Cardiac muscle cell (in vitro differentiated cells and primary cell): Measurements from ENCODE around the gene CCDC150. TPM values are rescaled to one million over a fixed set of nuclear protein-coding genes. Genes with fewer than 3 reads are reported as not detected.

Experiments
- DNase-seq, 2 donors: peaks; one replicate each; pipeline versions ENCODE4 v3.0.0 to v3.0.0-alpha.2; 2010 to 2017; ENCODE audit warnings: low read depth in 1 of 2, low spot score in 1 of 2
- H3K27ac ChIP-seq: fragments of 200-600 bp; sonication (generic); 2 replicates; pipeline ENCODE4 v1.5.1; 2016
- H3K27me3 ChIP-seq: fragments of 200-600 bp; sonication (generic); 2 replicates; pipeline ENCODE4 v1.6.0; 2016; ENCODE audit warnings: control low read depth
- H3K36me3 ChIP-seq: fragments of 200-600 bp; sonication (generic); 2 replicates; pipeline ENCODE4 v1.5.1; 2016; ENCODE audit warnings: control low read depth
- H3K4me1 ChIP-seq: fragments of 200-600 bp; sonication (generic); 2 replicates; pipeline ENCODE4 v1.8.1; 2017; ENCODE audit warnings: low read depth, mild to moderate bottlenecking, mixed run types
- H3K4me3 ChIP-seq: fragments of 200-600 bp; sonication (generic); 2 replicates; pipeline ENCODE4 v1.5.1; 2016; ENCODE audit warnings: mild to moderate bottlenecking
- H3K9me3 ChIP-seq: fragments of 200-600 bp; sonication (generic); 2 replicates; pipeline ENCODE4 v1.5.1; 2017; ENCODE audit warnings: low read depth, mild to moderate bottlenecking, control low read depth
- polyA plus RNA-seq: library from polyadenylated mRNA; unstranded; fragments of >200 nt; fragmentation: Nextera tagmentation; extraction: Ambion mirVana; gene quantifications from 2 replicates; pipeline ENCODE4 v1.2.1, GENCODE V29; 2016
- total RNA-seq: library from RNA; depleted of rRNA; stranded (reverse); fragments of >200 nt; gene quantifications from 2 replicates; pipeline ENCODE4 v1.2.3, GENCODE V29; 2016
- TF ChIP-seq, protein P1 (sequence below): IDR thresholded peaks from 2 replicates; pipeline ENCODE4 v1.5.1; 2012; ENCODE audit warnings: low read depth, mild to moderate bottlenecking, low read length

CCDC150 gene
- total RNA-seq (2.6 and 8.0 TPM in 2 replicates), polyA plus RNA-seq (6.1 and 9.9 TPM in 2 replicates)

GRCh38 chr2:196639180-196640030, at the start of gene CCDC150:
TSS of gene CCDC150 (plus strand) at chr2:196639715. CDS start at chr2:196639767, 52 bp downstream.
- peak within 1 kb of the TSS; percentile 35 for H3K27ac ChIP-seq
- H3K4me3 ChIP-seq: peak within 1 kb of the TSS; percentile 47

DNA sequence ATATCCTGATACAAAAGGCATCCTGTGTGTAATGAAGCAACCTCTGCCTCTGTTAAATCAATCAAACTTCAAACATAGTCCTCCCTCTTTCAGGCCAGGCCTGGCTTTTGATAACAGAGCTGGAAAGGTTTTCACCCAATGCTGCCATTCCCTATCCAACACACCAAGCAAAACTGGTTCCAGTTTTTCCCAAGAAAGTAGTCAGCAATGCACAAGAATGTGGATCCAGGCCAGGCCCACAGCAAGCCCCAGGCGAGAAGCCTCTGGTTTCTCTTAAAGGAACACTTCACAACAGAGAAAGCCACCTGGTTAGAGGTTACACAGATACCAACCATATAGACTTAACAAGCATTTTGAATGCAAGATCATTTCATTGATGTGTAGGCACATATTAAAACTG, 49.2 kb upstream of the CCDC150 start:
- no peaks in the 10 kb centered on the region for H3K36me3 ChIP-seq
- H3K27me3 ChIP-seq: no peaks in the 10 kb centered on the region
- no peak overlapping the region for H3K4me3 ChIP-seq
- H3K27ac ChIP-seq: no peak overlapping the region
- H3K4me1 ChIP-seq: no peaks in the 10 kb centered on the region
- no peaks in the 10 kb centered on the region for H3K9me3 ChIP-seq
- TF ChIP-seq, protein P1, sequence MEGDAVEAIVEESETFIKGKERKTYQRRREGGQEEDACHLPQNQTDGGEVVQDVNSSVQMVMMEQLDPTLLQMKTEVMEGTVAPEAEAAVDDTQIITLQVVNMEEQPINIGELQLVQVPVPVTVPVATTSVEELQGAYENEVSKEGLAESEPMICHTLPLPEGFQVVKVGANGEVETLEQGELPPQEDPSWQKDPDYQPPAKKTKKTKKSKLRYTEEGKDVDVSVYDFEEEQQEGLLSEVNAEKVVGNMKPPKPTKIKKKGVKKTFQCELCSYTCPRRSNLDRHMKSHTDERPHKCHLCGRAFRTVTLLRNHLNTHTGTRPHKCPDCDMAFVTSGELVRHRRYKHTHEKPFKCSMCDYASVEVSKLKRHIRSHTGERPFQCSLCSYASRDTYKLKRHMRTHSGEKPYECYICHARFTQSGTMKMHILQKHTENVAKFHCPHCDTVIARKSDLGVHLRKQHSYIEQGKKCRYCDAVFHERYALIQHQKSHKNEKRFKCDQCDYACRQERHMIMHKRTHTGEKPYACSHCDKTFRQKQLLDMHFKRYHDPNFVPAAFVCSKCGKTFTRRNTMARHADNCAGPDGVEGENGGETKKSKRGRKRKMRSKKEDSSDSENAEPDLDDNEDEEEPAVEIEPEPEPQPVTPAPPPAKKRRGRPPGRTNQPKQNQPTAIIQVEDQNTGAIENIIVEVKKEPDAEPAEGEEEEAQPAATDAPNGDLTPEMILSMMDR: no peak
- peak in 1 of 2 donors; percentile 43 for DNase-seq

More at GRCh38 chr2:196639180-196640030, at the start of gene CCDC150:
- no peaks in the 10 kb centered on the region for H3K9me3 ChIP-seq
- H3K27me3 ChIP-seq: no peaks in the 10 kb centered on the region
- H3K36me3 ChIP-seq: no peaks in the 10 kb centered on the region
- TF ChIP-seq, protein P1: peak; percentile 31
- H3K4me1 ChIP-seq: peaks cover 3% of the 10 kb centered on the region
- DNase-seq: peak; percentile 96 to 97

DNA sequence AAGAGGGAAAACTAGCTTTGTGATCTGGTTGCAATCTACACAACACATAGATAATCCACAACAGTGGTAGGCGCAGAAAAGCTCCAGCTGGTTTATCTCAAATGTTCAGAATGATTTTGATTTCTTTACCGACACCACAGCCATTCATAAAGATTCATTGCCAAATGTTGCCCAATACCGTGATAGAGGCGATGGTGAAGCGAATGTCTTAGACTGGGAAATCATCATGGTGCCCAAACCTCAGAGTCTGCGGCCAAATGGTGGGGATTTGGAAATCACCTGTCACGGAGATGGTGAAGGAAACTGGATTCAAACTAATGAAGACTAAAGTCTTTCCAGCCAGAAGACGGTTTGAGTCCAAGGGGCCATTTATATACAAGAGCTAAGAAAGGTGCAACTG, 48.5 kb upstream of the CCDC150 start:
- DNase-seq: peak in 1 of 2 donors; percentile 29
- TF ChIP-seq, protein P1: no peak
- Histone ChIP-seq H3K36me3 (no peaks in the 10 kb centered on the region), H3K27me3 (no peaks in the 10 kb centered on the region), H3K4me3 (no peak overlapping the region), H3K9me3 (no peaks in the 10 kb centered on the region), H3K27ac (no peak overlapping the region), H3K4me1 (no peaks in the 10 kb centered on the region)

DNA sequence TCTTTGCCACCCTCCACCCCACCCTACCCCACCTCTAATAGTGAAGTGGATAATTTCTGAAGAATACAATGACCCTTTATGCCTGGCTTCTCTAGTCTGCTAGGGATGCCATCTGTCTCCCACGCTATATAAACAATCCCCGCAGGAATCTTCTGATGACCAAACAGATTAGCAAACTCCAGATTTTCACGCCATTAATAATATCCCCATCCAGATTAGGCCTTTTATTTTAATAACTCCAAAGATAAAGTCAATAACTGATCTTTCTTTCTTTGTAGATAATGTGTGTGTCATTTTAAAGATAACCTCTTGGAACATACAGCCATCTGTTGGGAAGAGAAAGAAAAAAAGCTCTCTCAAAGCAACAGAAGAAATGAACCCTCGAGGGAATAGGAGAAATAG, 47.9 kb upstream of the CCDC150 start:
- no peaks in the 10 kb centered on the region for H3K27me3 ChIP-seq
- no peak for DNase-seq
- no peaks in the 10 kb centered on the region for H3K4me1 ChIP-seq
- H3K36me3 ChIP-seq: no peaks in the 10 kb centered on the region
- H3K27ac ChIP-seq: no peak overlapping the region
- no peak overlapping the region for H3K4me3 ChIP-seq
- H3K9me3 ChIP-seq: no peaks in the 10 kb centered on the region
- TF ChIP-seq, protein P1: no peak

- TF ChIP-seq, protein P1: peak; percentile 18
- no peaks in the 10 kb centered on the region for H3K9me3 ChIP-seq
- peak in 1 of 2 donors; percentile 48 for DNase-seq
Observed at GRCh38 chr2:196592331-196592910, 47.1 kb upstream of the CCDC150 start.

More at GRCh38 chr2:196592331-196592910, 47.1 kb upstream of the CCDC150 start:
- Histone ChIP-seq H3K36me3 (no peaks in the 10 kb centered on the region), H3K27ac (peak overlapping the region; percentile 86), H3K4me3 (peak overlapping the region; percentile 92), H3K27me3 (no peaks in the 10 kb centered on the region), H3K4me1 (no peaks in the 10 kb centered on the region)
